CD4-positive, alpha-beta T cell (primary cell): ENCODE results near the gene VMO1. TPM values are rescaled to one million over a fixed set of nuclear protein-coding genes. Genes with fewer than 3 reads are reported as not detected.

Experiments used
- ATAC-seq: fragments of 200-7000 bp; cut with Tn5 transposase; one replicate; pipeline ENCODE4 v1.10.0; 2022; ENCODE audit warnings: mild to moderate bottlenecking; ENCODE audit not compliant: poor library complexity
- CTCF ChIA-PET: fragments of 350-600 bp; sonication (Branson Sonifier 250); formaldehyde crosslinking; loops from one replicate; lab custom pipeline; 2021; ENCODE audit warnings: antibody characterized with exemption, inconsistent platforms; lab: Charles Lee
- POLR2A ChIA-PET: fragments of 350-600 bp; sonication (Branson Sonifier 250); formaldehyde crosslinking; loops from one replicate; lab custom pipeline; 2021; ENCODE audit warnings: antibody characterized with exemption, inconsistent platforms; lab: Charles Lee
- DNase-seq, 14 experiments: peaks; one replicate each; pipeline ENCODE4 v3.0.0-alpha.2; 2013 to 2020; ENCODE audit warnings: mixed read lengths in 2 of 14
- H3K27ac ChIP-seq, 2 donors: one replicate each; pipeline versions ENCODE4 v1.5.1 to v1.7.0; 2013; ENCODE audit warnings: low read length in 2 of 2, low read depth in 1 of 2, mild to moderate bottlenecking in 1 of 2
- H3K27me3 ChIP-seq, 2 experiments: 1 replicate in 1 of 2; 2 replicates in 1 of 2; pipeline versions ENCODE4 v1.6.1 to v1.7.0; 2013; ENCODE audit warnings: low read length in 2 of 2, control low read depth in 1 of 2, mild to moderate bottlenecking in 1 of 2, moderate library complexity in 1 of 2; ENCODE audit not compliant: insufficient read depth in 2 of 2, control insufficient read depth in 1 of 2
- H3K36me3 ChIP-seq: one replicate; pipeline ENCODE4 v1.6.1; 2013; ENCODE audit warnings: low read length, control low read depth; ENCODE audit not compliant: insufficient read depth
- H3K4me1 ChIP-seq: one replicate; pipeline ENCODE4 v1.6.1; 2013; ENCODE audit warnings: low read length, control low read depth; ENCODE audit not compliant: insufficient read depth
- H3K4me3 ChIP-seq: one replicate; pipeline ENCODE4 v1.5.1; 2013; ENCODE audit warnings: mild to moderate bottlenecking, low read length, moderate library complexity
- H3K9me3 ChIP-seq, 2 experiments: 1 replicate in 1 of 2; 2 replicates in 1 of 2; pipeline versions ENCODE4 v1.6.1 to v1.7.0; 2013; ENCODE audit warnings: low read length in 2 of 2, mild to moderate bottlenecking in 2 of 2, control low read depth in 1 of 2, moderate library complexity in 1 of 2; ENCODE audit not compliant: control insufficient read depth in 1 of 2, insufficient read depth in 1 of 2
- H3K27ac Mint-ChIP-seq: one replicate; pipeline ENCODE4 v1.8.0; 2020; ENCODE audit warnings: mixed read lengths
- H3K27me3 Mint-ChIP-seq: one replicate; pipeline ENCODE4 v1.8.0; 2021; ENCODE audit warnings: mixed read lengths
- H3K36me3 Mint-ChIP-seq: one replicate; pipeline ENCODE4 v1.8.0; 2021; ENCODE audit warnings: low read depth, mixed read lengths
- H3K4me1 Mint-ChIP-seq: one replicate; pipeline ENCODE4 v1.8.0; 2021; ENCODE audit warnings: low read depth, mixed read lengths
- H3K4me3 Mint-ChIP-seq: one replicate; pipeline ENCODE4 v1.8.0; 2020; ENCODE audit warnings: mild to moderate bottlenecking, mixed read lengths
- H3K9me3 Mint-ChIP-seq: one replicate; pipeline ENCODE4 v1.8.0; 2020; ENCODE audit warnings: mixed read lengths
- CTCF ChIP-seq: fragments of 200-600 bp; IDR thresholded peaks from one replicate; pipeline ENCODE4 v1.8.0; 2022; ENCODE audit warnings: antibody characterized with exemption, mild to moderate bottlenecking
- intact Hi-C, 2 experiments: fragments of 100-400 bp; cut with DNase I in 1 of 2; cut with micrococcal nuclease in 1 of 2; formaldehyde crosslinking; loops; one replicate each; pipeline versions ENCODE4 v1.15.1 to v1.9.0; 2023 to 2025; cut with DNase I, micrococcal nuclease
- total RNA-seq, 174 experiments: library from RNA in 2 of 174; stranded (reverse) in 2 of 174; gene quantifications; one replicate each; pipeline ENCODE4 v1.2.3 and lab custom pipeline; 2021 to 2026

Gene VMO1
- total RNA-seq, 2 experiments from 2014 or later, result not detected

GRCh38 chr17:4738136-4739121 lies 47.7 kb downstream of the VMO1 start:
- DNase-seq (peak in 7 of 14 experiments; percentile 18 to 68 (median 35)), ATAC-seq (peak; percentile 61)
- Histone ChIP-seq H3K27ac (no peak overlapping the region), H3K9me3 (peaks cover 0 to 5% of the 10 kb centered on the region in 2 experiments), H3K27me3 (peaks cover 6 to 20% of the 10 kb centered on the region in 2 experiments), H3K4me3 (peak overlapping the region; percentile 72), H3K36me3 (no peaks in the 10 kb centered on the region), H3K4me1 (peaks cover 26% of the 10 kb centered on the region)
- Mint-ChIP-seq H3K4me1 (peaks cover 23% of the 10 kb centered on the region), H3K4me3 (peak overlapping the region; percentile 97), H3K27me3 (peaks cover 25% of the 10 kb centered on the region), H3K9me3 (no peaks in the 10 kb centered on the region), H3K36me3 (peaks cover 6% of the 10 kb centered on the region), H3K27ac (peak overlapping the region; percentile 89)
- no peak for TF ChIP-seq CTCF
- CTCF ChIA-PET, result interaction anchor here (1.7 to 1.8 kb wide), 2 partner anchors 28 to 52 kb away, joined by 6 to 10 read pairs; partner anchors contain the start of gene ARRB2
- intact Hi-C loops, result loop anchor here in 1 of 2 experiments (5.0 kb wide), 1 partner anchor 36 kb away; the partner anchor contains the start of gene PELP1
- POLR2A ChIA-PET, result interaction anchor here (0.6 to 1.5 kb wide), 10 partner anchors 10 to 229 kb away, joined by 3 to 6 read pairs (median 3); partner anchors contain the start of genes ARRB2 and C17orf107

GRCh38 chr17:4735876-4736651 lies 50.1 kb downstream of the VMO1 start:
- Histone ChIP-seq H3K4me1 (peaks cover 45% of the 10 kb centered on the region), H3K9me3 (peaks cover 0 to 5% of the 10 kb centered on the region in 2 experiments), H3K4me3 (no peak overlapping the region), H3K27ac (no peak overlapping the region), H3K27me3 (peaks cover 6 to 20% of the 10 kb centered on the region in 2 experiments), H3K36me3 (no peaks in the 10 kb centered on the region)
- TF ChIP-seq CTCF, result no peak
- Mint-ChIP-seq H3K9me3 (no peaks in the 10 kb centered on the region), H3K27me3 (peaks cover 18% of the 10 kb centered on the region), H3K4me1 (peaks cover 31% of the 10 kb centered on the region), H3K4me3 (peak overlapping the region; percentile 70), H3K27ac (peak overlapping the region; percentile 25), H3K36me3 (peaks cover 11% of the 10 kb centered on the region)
- ChIA-PET POLR2A (interaction anchor here (0.9 kb wide), 1 partner anchor 54 kb away, joined by 4 read pairs; no protein-coding TSS in a partner anchor), CTCF (interaction anchor here (0.9 to 1.6 kb wide), 2 partner anchors 26 to 54 kb away, joined by 3 to 8 read pairs; partner anchors contain the start of gene ARRB2)
- ATAC-seq (no peak), DNase-seq (peak in 2 of 14 experiments; percentile 63 to 73)
- intact Hi-C loops, result loop anchor here in 1 of 2 experiments (5.0 kb wide), 1 partner anchor 34 kb away; the partner anchor contains the start of gene PELP1

Other genes with a start within 250 kb of the VMO1 start
- gene MYBBP1A, start 231.0 kb downstream of the VMO1 start, total RNA-seq, result 10 to 100 TPM; 58.0 to 58.2 TPM
- not detected for gene GGT6, start 225.8 kb downstream of the VMO1 start, total RNA-seq
- not detected for gene SMTNL2, start 201.8 kb downstream of the VMO1 start, total RNA-seq
- gene ALOX15, start 144.7 kb downstream of the VMO1 start, total RNA-seq, result under 1 TPM in 1 of 2 experiments, not detected in 1; 0.36 TPM
- 10 to 100 TPM; 34.1 to 37.2 TPM for gene PELP1, start 82.2 kb downstream of the VMO1 start, total RNA-seq
- gene ARRB2, start 75.7 kb downstream of the VMO1 start, total RNA-seq, result 100 to 1,000 TPM; 210 to 220 TPM
- gene MED11, start 54.9 kb downstream of the VMO1 start, total RNA-seq, result 1 to 10 TPM; 2.3 to 3.0 TPM
- 1 to 10 TPM; 3.1 to 3.3 TPM for gene ZMYND15, start 46.5 kb downstream of the VMO1 start, total RNA-seq
- gene CXCL16, start 46.4 kb downstream of the VMO1 start, total RNA-seq, result 10 to 100 TPM; 24.8 to 25.8 TPM
- gene TM4SF5, start 14.5 kb downstream of the VMO1 start, total RNA-seq, result not detected
- not detected for gene GLTPD2, start 2.6 kb upstream of the VMO1 start, total RNA-seq
- gene PSMB6, start 9.8 kb upstream of the VMO1 start, total RNA-seq, result 10 to 100 TPM; 44.3 to 52.7 TPM
- gene PLD2, start 20.8 kb upstream of the VMO1 start, total RNA-seq, result 10 to 100 TPM; 10.2 to 10.7 TPM
- 100 to 1,000 TPM; 163 to 171 TPM for gene MINK1, start 47.0 kb upstream of the VMO1 start, total RNA-seq
- gene C17orf107, start 113.2 kb upstream of the VMO1 start, total RNA-seq, result 10 to 100 TPM; 28.9 to 30.5 TPM
- 1 to 10 TPM; 3.2 to 3.7 TPM for gene CHRNE, start 116.7 kb upstream of the VMO1 start, total RNA-seq
- gene GP1BA, start 145.9 kb upstream of the VMO1 start, total RNA-seq, result not detected
- gene SLC25A11, start 153.7 kb upstream of the VMO1 start, total RNA-seq, result 10 to 100 TPM; 20.8 to 21.9 TPM
- gene RNF167, start 153.9 kb upstream of the VMO1 start, total RNA-seq, result 10 to 100 TPM; 59.3 to 62.8 TPM
- gene PFN1, start 162.2 kb upstream of the VMO1 start, total RNA-seq, result 100 to 1,000 TPM; 349 to 362 TPM
- 10 to 100 TPM; 17.2 to 20.5 TPM for gene ENO3, start 164.8 kb upstream of the VMO1 start, total RNA-seq
- 10 to 100 TPM; 30.2 to 30.9 TPM for gene SPAG7, start 181.5 kb upstream of the VMO1 start, total RNA-seq
- 10 to 100 TPM; 41.6 to 51.3 TPM for gene CAMTA2, start 201.3 kb upstream of the VMO1 start, total RNA-seq
- gene INCA1, start 211.2 kb upstream of the VMO1 start, total RNA-seq, result under 1 TPM in 1 of 2 experiments, not detected in 1; 0.19 TPM
- gene KIF1C, start 211.6 kb upstream of the VMO1 start, total RNA-seq, result 10 to 100 TPM; 10.2 to 12.2 TPM
- gene SLC52A1, start 249.1 kb upstream of the VMO1 start, total RNA-seq, result under 1 TPM in 1 of 2 experiments, not detected in 1; 0.17 TPM